Fibroblast of mammary gland (primary cell): ENCODE measurements around the gene CHTF18.

Experiments
- DNase-seq: peaks from one replicate; pipeline ENCODE4 v3.0.0-alpha.2; 2010; ENCODE audit warnings: low read depth
- H3K4me3 ChIP-seq: 2 replicates; pipeline ENCODE4 v1.5.1; 2011; ENCODE audit warnings: low read depth, mild to moderate bottlenecking, low read length, moderate library complexity; ENCODE audit not compliant: control insufficient read depth
- TF ChIP-seq, protein P1 (sequence below): conservative IDR thresholded peaks from 2 replicates; pipeline ENCODE4 v1.5.1; 2011; ENCODE audit warnings: low read depth, low read length, inconsistent platforms; ENCODE audit not compliant: control insufficient read depth, insufficient read depth

CHTF18 gene

DNA sequence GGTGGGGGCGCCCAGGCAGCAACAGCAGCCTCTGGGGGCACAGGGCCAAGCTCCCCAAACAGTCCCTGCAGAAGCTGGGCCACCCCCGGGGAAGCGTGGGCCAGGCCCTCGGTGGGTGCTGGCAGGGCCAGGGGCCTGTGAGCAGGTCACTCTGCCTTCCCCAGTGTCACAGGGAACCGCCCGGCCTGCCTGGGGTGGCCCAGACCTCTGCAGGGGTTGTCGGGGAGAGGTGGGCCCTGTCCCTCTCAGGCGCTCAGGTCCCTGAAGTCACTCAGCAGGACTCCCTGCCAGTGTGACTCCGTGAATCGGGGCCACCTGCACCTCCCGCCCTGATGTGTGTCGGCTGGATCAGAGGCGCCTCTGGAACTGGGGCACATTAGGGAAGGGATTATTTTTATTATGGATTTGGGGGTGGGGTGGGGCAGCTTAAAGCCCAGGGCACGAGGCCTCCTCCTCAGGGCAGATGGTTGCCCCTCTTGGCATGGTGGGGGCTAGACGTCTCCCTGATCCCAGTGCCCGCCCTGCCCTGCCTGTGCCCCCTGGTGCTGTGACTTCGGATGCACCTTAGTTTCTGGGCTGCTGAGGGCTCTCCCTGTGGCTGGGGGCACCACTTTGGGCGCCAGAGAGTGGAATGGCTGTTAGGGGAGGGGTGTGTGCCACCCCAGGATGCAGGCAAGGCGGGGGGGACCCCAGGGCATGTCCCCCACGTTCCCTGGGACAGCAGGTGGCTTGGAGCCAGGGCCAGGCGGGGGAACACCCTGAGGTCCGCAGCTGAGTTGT, 13.4 kb downstream of the CHTF18 start:
- TF ChIP-seq, protein P1, sequence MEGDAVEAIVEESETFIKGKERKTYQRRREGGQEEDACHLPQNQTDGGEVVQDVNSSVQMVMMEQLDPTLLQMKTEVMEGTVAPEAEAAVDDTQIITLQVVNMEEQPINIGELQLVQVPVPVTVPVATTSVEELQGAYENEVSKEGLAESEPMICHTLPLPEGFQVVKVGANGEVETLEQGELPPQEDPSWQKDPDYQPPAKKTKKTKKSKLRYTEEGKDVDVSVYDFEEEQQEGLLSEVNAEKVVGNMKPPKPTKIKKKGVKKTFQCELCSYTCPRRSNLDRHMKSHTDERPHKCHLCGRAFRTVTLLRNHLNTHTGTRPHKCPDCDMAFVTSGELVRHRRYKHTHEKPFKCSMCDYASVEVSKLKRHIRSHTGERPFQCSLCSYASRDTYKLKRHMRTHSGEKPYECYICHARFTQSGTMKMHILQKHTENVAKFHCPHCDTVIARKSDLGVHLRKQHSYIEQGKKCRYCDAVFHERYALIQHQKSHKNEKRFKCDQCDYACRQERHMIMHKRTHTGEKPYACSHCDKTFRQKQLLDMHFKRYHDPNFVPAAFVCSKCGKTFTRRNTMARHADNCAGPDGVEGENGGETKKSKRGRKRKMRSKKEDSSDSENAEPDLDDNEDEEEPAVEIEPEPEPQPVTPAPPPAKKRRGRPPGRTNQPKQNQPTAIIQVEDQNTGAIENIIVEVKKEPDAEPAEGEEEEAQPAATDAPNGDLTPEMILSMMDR: no peak
- H3K4me3 ChIP-seq: no peak overlapping the region

DNA sequence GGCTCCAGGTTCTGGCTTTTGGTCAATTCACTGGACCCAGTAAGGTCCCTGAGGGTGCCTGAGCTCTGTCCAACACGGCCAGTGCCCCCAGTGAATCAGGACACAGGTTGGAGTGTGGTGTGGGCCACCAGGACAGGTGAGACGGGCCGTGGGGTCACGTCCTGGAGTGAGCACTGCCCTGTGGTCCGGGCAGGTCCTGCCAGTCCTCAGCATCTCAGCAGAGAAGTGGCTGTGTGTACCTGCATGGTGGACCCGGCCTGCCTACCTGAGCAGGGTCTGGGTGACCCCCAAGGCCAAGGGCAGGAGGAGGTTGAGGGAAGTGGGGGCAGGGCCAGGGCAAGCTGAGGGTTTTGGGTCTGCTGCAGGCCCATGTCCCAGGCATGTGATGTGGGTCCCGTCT, 14.0 kb downstream of the CHTF18 start:
- TF ChIP-seq, protein P1: no peak
- H3K4me3 ChIP-seq: no peak overlapping the region

More for the DNA sequence above, 13.4 kb downstream of the CHTF18 start:
- DNase-seq: no peak

DNA sequence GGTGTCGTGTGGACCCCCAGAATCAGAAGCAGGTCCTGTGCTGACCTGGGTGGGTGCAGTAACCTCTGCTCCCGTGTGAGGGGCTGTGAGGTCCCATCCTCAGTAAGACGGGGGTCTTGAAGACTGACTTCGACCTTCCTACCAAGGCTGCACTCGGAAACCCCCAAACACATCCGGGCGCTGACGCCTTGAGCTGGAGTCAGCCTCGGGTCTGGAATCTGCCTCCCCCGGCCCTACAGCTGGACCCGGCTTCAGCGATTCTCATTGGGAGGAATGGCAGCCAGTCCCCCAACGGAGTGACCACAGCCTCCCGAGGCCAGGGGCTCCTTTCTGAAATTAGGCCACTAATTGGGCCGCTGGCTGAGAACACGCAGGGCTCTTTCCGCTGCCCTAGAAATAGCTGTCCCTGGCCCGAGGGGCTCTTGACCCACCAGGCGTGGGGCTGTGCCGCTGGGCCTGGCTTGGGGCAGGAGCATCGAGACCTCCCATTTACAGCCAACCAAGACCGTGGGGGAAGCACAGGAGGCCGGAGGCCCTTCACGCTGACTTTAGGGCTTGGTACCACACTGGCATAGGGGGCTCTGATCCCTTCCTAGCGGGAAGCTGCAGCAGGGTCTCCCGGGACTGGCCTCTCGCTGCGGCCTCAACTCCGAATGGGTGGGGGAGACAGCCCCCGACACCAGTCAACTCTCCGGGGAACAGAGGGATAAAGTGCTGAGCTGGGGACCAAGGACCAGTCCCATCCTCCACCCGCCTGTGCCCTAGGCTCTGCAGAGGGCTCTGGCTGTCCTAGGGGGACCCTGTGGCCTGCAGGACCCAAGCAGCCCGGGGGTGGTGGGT, 14.7 kb downstream of the CHTF18 start:
- TF ChIP-seq, protein P1: no peak
- no peak for DNase-seq
- no peak overlapping the region for H3K4me3 ChIP-seq

More for the DNA sequence above, 14.0 kb downstream of the CHTF18 start:
- DNase-seq: no peak

DNA sequence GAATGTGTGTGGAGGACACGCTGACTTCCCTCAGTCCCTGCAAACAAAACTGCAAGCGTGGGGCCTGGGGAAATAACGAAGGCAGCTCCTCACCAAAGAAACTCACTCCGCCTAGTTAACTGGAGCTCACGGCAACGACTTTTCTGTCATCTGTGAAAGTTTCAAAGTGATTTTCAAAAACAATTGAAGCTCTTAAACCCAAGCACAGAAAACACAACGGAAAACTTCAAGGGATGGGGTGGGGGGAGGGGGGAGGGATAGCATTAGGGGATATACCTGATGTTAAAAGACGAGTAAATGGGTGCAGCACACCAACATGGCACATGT, 15.3 kb downstream of the CHTF18 start:
- DNase-seq: no peak
- no peak overlapping the region for H3K4me3 ChIP-seq

DNA sequence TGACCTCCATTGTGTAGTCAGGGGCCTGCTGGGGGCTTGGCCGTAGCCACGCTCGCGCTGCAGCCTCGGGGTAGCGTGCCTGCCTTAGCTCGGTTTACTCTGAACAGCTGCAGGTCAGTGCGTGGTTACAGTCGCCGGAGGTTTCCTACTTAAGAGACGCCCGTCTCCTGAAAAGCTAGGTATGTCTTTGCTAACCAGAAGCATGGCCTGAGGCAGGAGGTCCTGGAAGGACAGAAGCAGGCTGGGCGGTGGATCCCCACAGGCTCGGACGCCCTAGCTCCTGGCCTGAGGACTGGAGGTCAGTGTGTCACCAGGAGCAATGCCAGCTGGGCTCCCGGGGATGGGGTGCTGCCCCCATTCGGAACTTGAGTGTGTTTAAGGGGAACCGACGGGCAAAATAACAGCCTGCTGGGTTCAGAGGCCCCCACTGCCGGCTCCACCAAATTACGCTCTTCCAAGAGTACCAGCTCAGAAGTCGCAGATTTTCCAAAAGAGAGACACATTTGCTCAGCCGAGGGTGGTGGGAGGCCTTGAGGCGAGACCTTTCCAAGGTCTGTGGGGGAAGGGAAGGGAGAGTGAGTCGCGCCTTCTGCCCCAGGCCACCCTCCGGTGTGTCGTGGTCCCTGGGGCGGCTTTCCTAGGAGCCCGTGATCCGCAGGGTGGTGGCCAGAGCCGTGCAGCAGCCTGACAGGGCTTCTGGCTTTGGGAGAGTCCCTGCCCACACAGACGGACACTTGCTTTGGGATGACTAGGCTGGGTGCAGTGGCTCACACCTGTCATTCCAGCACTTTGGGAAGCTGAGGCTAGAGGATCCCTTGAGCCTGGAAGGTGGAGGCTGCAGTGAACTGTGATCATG, 16.0 kb downstream of the CHTF18 start:
- TF ChIP-seq, protein P1: no peak
- DNase-seq: no peak
- H3K4me3 ChIP-seq: no peak overlapping the region

More for the DNA sequence above, 15.3 kb downstream of the CHTF18 start:
- TF ChIP-seq, protein P1: no peak

DNA sequence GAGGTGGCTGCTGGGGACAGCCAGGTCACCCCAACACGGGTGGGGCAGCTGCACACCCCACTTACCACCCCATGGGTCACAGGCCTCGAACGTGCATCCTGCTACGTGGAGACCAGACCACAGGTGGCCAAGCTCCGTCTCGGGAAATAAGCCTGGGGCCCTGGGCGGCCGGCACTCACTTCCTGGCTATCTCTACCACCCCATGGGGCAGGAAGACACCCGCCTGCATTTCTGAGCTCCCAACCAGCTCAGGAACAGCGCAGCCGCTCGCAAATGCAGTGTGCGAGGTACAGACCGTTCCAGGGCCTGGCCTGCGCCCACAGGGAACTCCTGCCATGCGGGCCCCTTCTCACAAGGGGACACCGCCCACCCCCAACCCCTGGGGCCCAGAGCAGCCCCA, 17.1 kb downstream of the CHTF18 start:
- TF ChIP-seq, protein P1: no peak
- no peak for DNase-seq
- no peak overlapping the region for H3K4me3 ChIP-seq
